Heart right ventricle (tissue), 16 donors: ENCODE measurements around the gene GNB1L. TPM values are rescaled to one million over a fixed set of nuclear protein-coding genes. Genes with fewer than 3 reads are reported as not detected.

Source experiments
- ATAC-seq, 8 donors: fragments of 200-7000 bp; cut with Tn5 transposase; one replicate each; pipeline ENCODE4 v1.9.1; 2020; ENCODE audit warnings: mild to moderate bottlenecking in 8 of 8, moderate library complexity in 8 of 8, moderate number of reproducible peaks in 1 of 8
- DNase-seq, 2 donors: peaks; one replicate each; pipeline ENCODE4 v3.0.0-alpha.2; 2020
- H3K27ac ChIP-seq, 10 donors: fragments of 200-600 bp; sonication (generic) in 2 of 10; one replicate each; pipeline versions ENCODE4 v1.5.0 to v1.8.0; 2020 to 2022; ENCODE audit warnings: mild to moderate bottlenecking in 3 of 10
- H3K27me3 ChIP-seq, 7 donors: fragments of 200-600 bp; one replicate each; pipeline ENCODE4 v1.8.0; 2021 to 2022; ENCODE audit warnings: mild to moderate bottlenecking in 2 of 7
- H3K36me3 ChIP-seq, 9 donors: fragments of 200-600 bp; sonication (generic) in 1 of 9; one replicate each; pipeline versions ENCODE4 v1.5.0 to v1.8.0; 2020 to 2022; ENCODE audit warnings: mild to moderate bottlenecking in 2 of 9
- H3K4me1 ChIP-seq, 9 donors: fragments of 200-600 bp; sonication (generic) in 1 of 9; one replicate each; pipeline versions ENCODE4 v1.5.0 to v1.8.0; 2020 to 2022; ENCODE audit warnings: mild to moderate bottlenecking in 4 of 9
- H3K4me3 ChIP-seq, 10 donors: fragments of 200-600 bp; sonication (generic) in 2 of 10; one replicate each; pipeline versions ENCODE4 v1.5.0 to v1.8.0; 2020 to 2022; ENCODE audit warnings: mild to moderate bottlenecking in 7 of 10, moderate library complexity in 2 of 10
- H3K9me3 ChIP-seq, 11 donors: fragments of 200-600 bp in 10 of 11; sonication (generic) in 2 of 11; one replicate each; pipeline versions ENCODE4 v1.5.0 to v1.8.0; 2013 to 2022; ENCODE audit warnings: mild to moderate bottlenecking in 2 of 11, control low read depth in 1 of 11, moderate library complexity in 1 of 11
- WGBS, 2 donors: extraction: QIAGEN DNeasy Blood & Tissue Kit; methylation state at CpG; one replicate each; pipeline ENCODE4 v1.1.7; 2013; ENCODE audit warnings: inconsistent platforms in 1 of 2; 5-methylcytosine and 5-hydroxymethylcytosine counted together
- intact Hi-C, 10 donors: fragments of 100-400 bp; cut with DNase I; formaldehyde crosslinking; loops; one replicate each; pipeline versions ENCODE4 v1.11.1 to v1.14.2; 2022
- polyA plus RNA-seq, 2 donors: library from polyadenylated mRNA; stranded (reverse); fragments of 200-250 nt; gene quantifications; one replicate each; pipeline ENCODE4 v1.2.3, GENCODE V29; 2013
- total RNA-seq, 10 donors: library from RNA; stranded (reverse); fragmentation: NEBNext Ultra II Directional in 3 of 10; extraction: Animal tissue kit (Norgen Biotek cat#: 25700) in 3 of 10; gene quantifications; one replicate each; pipeline versions ENCODE4 v1.2.1 to v1.2.4, GENCODE V29; 2021 to 2023
- TF ChIP-seq, protein P1 (sequence below), 9 donors: fragments of 200-600 bp; sonication (generic) in 2 of 9; IDR thresholded peaks; one replicate each; pipeline versions ENCODE4 v1.5.0 to v1.8.0; 2021 to 2022; ENCODE audit warnings: antibody characterized with exemption in 9 of 9, mild to moderate bottlenecking in 5 of 9, moderate library complexity in 1 of 9
- donor health status: Arrhythmogenic right ventricular cardiomyopathy.
- donor health status: ischemic (EF 13 %, LVEDD 7.1; RV severe dilation, severe dysfunction).
- donor health status: healthy with polysubstance abuse.
- donor health status: DM: no; HTN: yes; CAD: no.
- donor health status: DM: no; HTN: no; CAD: no.
- donor health status: ischemic (EF 25% LVEDD 6.9; RV normal size, moderate dysfunction).
- donor health status: ischemic (EF 25% LVEDD 5.7; RV mildly dilated, moderate dysfunction).
- donor health status: healthy.
- donor health status: DM: yes; HTN: yes; CAD: no.
- donor health status: Ischemic cardiomyopathy.
- donor health status: ischemic (EF 35%, LVEDD 5.7; RV mildly dilated, moderate dysfunction).
- donor health status: nonischemic (EF 11% LVEDD 7.7; RV severe dilation, severe dysfunction).
- donor health status: DM: yes; HTN: yes; CAD: no.
- donor health status: PGD.
- donor health status: ischemic (EF 29% LVEDD 5.4; RV normal size, mild dysfunction).
- donor health status: nonischemic (EF 23%, LVEDD 6.1; RV moderate dilation, normal function).

GNB1L gene
- total and polyA plus RNA-seq, 12 donors, result 0.76 to 9.3 (median 1.9) TPM

DNA sequence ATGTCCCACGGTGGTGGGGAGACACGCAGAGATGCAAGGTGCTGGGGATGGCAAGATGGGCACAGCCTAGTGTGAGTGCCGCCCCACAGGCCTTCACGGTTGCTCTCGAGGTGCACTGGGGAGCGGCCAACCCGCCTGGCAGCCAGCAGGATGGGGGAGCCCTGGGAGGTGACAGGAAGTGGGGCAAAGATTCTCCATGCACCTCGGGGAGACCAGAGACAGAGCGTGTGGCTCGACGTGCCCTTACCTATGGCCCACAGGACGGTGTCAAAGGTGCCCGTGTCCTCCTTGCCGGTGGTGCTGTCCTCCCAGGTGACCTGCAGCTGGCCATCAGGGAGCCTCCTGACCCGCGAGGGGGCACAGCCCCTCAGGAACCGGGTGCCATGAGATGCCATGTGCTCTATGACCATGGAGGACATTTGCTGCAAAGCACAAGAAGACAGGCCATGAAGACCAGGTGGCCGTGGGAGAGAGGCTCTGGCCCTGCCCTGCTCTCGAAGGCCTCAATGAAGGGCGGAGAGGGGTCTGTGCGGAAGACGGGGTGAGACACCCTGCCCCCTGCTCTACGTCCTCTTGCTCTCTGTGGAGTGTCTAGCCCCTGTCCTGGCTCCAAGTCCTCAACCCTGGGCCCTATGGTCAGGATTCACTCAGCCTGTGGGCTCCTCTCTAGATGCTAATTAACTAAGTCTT, 40.6 kb upstream of the GNB1L start:
- intact Hi-C loops, result loop anchor here in 1 of 10 donors (10.0 kb wide), 1 partner anchor 51 kb away; no protein-coding TSS in a partner anchor
- Histone ChIP-seq H3K27me3 (no peaks in the 10 kb centered on the region), H3K36me3 (peaks cover 0 to 65% (median 16%) of the 10 kb centered on the region in 9 donors), H3K4me3 (no peak overlapping the region), H3K27ac (no peak overlapping the region), H3K4me1 (peaks cover 0 to 26% (median 13%) of the 10 kb centered on the region in 9 donors), H3K9me3 (no peaks in the 10 kb centered on the region)
- DNase-seq, result no peak
- ATAC-seq, result no peak
- TF ChIP-seq, protein P1, sequence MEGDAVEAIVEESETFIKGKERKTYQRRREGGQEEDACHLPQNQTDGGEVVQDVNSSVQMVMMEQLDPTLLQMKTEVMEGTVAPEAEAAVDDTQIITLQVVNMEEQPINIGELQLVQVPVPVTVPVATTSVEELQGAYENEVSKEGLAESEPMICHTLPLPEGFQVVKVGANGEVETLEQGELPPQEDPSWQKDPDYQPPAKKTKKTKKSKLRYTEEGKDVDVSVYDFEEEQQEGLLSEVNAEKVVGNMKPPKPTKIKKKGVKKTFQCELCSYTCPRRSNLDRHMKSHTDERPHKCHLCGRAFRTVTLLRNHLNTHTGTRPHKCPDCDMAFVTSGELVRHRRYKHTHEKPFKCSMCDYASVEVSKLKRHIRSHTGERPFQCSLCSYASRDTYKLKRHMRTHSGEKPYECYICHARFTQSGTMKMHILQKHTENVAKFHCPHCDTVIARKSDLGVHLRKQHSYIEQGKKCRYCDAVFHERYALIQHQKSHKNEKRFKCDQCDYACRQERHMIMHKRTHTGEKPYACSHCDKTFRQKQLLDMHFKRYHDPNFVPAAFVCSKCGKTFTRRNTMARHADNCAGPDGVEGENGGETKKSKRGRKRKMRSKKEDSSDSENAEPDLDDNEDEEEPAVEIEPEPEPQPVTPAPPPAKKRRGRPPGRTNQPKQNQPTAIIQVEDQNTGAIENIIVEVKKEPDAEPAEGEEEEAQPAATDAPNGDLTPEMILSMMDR (IDR thresholded peaks at IDR 0.05), result no peak
- 93 to 96% methylated on average over 23 of the region's 23 CpGs for WGBS, 2 donors

DNA sequence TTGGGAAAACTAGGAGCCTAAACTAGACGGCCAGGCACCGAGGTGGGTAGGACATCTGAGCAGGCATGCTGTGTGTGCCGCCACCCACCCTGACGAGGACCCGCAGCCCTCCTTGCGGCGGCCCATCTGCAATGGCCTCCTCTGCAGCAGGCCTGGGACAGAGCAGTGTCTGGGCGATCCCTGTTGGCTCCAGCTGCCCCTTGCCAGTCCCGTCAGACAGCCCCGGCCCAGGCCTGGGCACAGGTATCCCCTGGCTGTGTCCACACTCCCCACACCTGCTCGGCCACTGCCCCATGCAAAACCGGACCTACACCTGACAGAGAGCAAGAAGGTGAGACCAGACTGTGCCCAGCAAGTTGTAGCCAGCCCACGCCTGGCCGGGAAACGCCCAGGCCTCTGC, 38.7 kb upstream of the GNB1L start:
- ATAC-seq (no peak), DNase-seq (no peak)
- TF ChIP-seq, protein P1 (IDR thresholded peaks at IDR 0.05), result no peak
- Histone ChIP-seq H3K27ac (no peak overlapping the region), H3K4me3 (no peak overlapping the region), H3K36me3 (peaks cover 0 to 61% (median 16%) of the 10 kb centered on the region in 9 donors), H3K4me1 (peaks cover 0 to 30% (median 13%) of the 10 kb centered on the region in 9 donors), H3K27me3 (no peaks in the 10 kb centered on the region), H3K9me3 (no peaks in the 10 kb centered on the region)
- 93 to 94% methylated on average over 15 of the region's 15 CpGs for WGBS, 2 donors
- intact Hi-C loops, result loop anchor here in 2 of 10 donors (5.0 to 10.0 kb wide), 2 partner anchors 49 to 51 kb away; no protein-coding TSS in a partner anchor

DNA sequence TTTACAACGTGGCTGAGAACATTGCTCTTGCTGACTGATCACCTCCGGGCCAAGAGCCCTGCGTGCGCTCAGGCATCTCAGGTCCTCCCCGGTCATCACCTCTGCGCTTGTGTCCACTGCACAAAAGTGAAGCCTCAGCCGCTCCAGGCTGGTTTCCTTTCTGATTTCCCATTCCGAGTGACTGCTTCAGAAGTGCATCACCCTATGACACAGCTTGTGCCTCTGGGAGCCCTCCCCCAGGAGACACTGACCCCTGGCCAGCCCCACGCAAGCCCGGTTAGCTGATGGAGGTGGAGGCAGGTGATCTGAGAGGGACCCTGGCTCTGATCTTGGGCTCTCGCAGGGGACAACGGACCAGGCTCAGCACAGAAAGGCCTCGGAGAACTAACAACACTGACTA, 38.3 kb upstream of the GNB1L start:
- no peak for ATAC-seq
- WGBS, 2 donors, result 91 to 93% methylated on average over 13 of the region's 13 CpGs
- Histone ChIP-seq H3K36me3 (peaks cover 0 to 57% (median 16%) of the 10 kb centered on the region in 9 donors), H3K4me3 (no peak overlapping the region), H3K4me1 (peaks cover 0 to 30% (median 13%) of the 10 kb centered on the region in 9 donors), H3K27me3 (no peaks in the 10 kb centered on the region), H3K27ac (peak overlapping the region in 1 of 10 donors; percentile 77), H3K9me3 (no peaks in the 10 kb centered on the region)
- no peak for DNase-seq
- TF ChIP-seq, protein P1 (IDR thresholded peaks at IDR 0.05), result no peak
- intact Hi-C loops, result loop anchor here in 2 of 10 donors (5.0 to 10.0 kb wide), 2 partner anchors 48 to 51 kb away; no protein-coding TSS in a partner anchor

DNA sequence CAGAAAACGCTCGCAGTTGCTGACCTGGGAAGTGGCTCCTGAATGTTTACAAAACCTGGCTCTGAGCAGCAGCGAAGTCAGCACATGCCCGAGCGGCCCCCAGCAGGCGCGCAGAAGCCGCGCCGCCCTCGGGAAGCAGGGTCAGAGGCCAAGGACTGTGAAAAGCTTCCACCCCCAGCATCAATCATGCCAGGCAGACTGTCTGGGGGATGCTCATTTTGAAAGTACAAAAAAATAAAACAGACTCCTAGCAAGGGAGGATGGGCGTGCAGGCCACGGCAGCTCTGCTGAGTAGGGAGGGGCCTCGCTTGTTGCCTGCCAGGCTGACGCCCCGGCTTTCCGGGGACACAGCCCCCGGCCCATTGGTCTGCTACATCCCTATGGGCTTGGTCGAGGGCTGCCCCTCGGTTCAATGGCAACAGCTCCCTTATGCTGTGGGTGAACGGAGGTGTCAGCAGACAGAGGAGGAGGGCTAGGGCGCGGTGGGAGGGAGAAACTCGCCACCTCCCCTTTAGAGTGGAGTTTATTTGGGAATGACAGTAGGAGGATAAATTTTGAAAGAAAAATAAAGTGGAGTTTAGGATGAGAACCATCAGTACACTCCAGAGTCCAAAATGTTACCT, 37.7 kb upstream of the GNB1L start:
- TF ChIP-seq, protein P1 (IDR thresholded peaks at IDR 0.05), result no peak
- H3K36me3 ChIP-seq, result peaks cover 0 to 52% (median 16%) of the 10 kb centered on the region in 9 donors
- peak overlapping the region in 1 of 10 donors; percentile 77 for H3K27ac ChIP-seq
- intact Hi-C loops, result loop anchor here in 2 of 10 donors (5.0 to 10.0 kb wide), 2 partner anchors 48 to 50 kb away; no protein-coding TSS in a partner anchor
- 55 to 68% methylated on average over 24 of the region's 24 CpGs for WGBS, 2 donors
- no peaks in the 10 kb centered on the region for H3K27me3 ChIP-seq
- H3K4me1 ChIP-seq, result peaks cover 0 to 34% (median 13%) of the 10 kb centered on the region in 9 donors
- no peaks in the 10 kb centered on the region for H3K9me3 ChIP-seq
- peak overlapping the region in 1 of 10 donors; percentile 8 for H3K4me3 ChIP-seq
- ATAC-seq (peak in 2 of 8 donors; percentile 17 to 20), DNase-seq (no peak)
